GM18517 (cell line): ENCODE results near the gene MIGA2.
"Not testable (repeated sequence)": the region's sequence is repeated elsewhere in the genome, so short reads cannot be mapped to it uniquely, and the experiment has no call there.

ENCODE experiments used
- ATAC-seq: cut with Tn5 transposase; IDR thresholded peaks from one replicate; pipeline ENCODE4 v1.9.1; 2021; ENCODE audit warnings: mild to moderate bottlenecking, moderate library complexity; ENCODE audit not compliant: unreplicated experiment

The MIGA2 gene

GRCh38 chr9:129112526-129112925 lies 76.1 kb downstream of the MIGA2 start:
- ATAC-seq: not testable (repeated sequence)

DNA sequence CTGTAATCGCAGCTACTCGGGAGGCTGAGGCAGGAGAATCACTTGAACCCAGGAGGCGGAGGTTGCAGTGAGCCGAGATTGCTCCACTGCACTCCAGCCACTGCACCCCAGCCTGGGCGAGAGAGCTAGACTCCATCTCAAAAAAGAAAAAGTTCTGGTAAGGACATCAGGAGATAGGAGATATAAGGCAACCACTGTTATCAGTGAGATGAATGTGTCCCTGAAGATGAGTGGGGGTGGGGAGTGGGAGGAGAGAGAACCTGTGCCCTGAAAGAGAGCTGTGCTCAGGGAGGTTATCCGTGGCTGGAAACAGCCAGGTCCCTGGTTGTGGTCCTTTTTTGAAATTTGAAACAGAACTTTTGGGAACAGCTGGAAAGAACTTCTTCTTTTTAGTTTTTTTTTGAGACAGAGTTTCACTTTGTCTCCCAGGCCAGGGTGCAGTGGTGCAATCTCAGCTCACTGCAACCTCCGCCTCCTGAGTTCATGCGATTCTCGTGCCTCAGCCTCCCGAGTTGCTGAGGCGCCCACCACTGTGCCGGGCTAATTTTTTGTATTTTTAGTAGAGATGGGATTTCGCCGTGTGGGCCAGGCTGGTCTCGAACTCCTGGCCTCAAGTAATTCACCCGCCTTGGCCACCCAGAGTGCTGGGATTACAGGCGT lies 77.3 kb downstream of the MIGA2 start:
- no peak for ATAC-seq

DNA sequence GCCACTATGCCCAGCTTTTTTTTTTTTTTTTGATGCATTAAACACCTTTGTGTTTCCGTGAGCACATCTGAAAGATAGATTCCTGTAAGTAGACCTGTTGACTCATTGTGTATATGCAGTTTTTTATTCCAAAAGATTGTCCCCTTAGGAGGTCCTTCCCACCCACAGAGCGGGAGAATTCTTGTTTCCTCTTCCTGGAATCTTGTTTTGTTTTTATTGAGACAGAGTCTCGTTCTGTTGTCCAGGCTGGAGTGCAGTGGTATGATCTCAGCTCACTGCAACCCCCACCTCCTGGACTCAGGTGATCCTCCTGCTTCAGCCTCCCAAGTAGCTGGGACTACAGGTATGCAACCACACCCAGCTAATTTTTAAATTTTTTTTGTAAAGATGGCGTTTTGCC lies 82.4 kb downstream of the MIGA2 start:
- no peak for ATAC-seq

- ATAC-seq: no peak
Observed at GRCh38 chr9:129121483-129121882, 85.1 kb downstream of the MIGA2 start.
